Measurements from ENCODE around the gene ZDHHC7. TPM values are rescaled to one million over a fixed set of nuclear protein-coding genes. Genes with fewer than 3 reads are reported as not detected.

Gene ZDHHC7
- total RNA-seq, 1 experiment from 2014 or later: 109 TPM

DNA sequence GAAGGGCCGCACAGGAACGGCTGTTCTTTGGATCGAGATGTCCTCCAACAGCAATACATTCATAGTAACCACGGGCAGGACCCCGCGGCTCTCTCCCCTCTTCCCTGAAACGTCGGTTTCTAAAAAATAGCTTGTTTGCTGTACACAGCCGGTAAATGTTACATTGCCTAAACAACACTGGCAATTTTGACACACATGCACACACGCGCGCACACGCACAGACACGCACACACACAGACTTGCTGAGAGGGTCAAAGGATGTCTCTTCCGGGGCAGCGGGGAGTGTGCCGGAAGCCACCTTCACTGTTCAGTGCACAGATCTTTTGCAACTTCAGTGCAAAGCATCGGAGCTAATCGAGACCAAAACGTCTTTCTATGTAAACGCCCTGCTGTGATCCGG lies 35.8 kb downstream of the ZDHHC7 start:
- TF ChIP-seq, protein P1, sequence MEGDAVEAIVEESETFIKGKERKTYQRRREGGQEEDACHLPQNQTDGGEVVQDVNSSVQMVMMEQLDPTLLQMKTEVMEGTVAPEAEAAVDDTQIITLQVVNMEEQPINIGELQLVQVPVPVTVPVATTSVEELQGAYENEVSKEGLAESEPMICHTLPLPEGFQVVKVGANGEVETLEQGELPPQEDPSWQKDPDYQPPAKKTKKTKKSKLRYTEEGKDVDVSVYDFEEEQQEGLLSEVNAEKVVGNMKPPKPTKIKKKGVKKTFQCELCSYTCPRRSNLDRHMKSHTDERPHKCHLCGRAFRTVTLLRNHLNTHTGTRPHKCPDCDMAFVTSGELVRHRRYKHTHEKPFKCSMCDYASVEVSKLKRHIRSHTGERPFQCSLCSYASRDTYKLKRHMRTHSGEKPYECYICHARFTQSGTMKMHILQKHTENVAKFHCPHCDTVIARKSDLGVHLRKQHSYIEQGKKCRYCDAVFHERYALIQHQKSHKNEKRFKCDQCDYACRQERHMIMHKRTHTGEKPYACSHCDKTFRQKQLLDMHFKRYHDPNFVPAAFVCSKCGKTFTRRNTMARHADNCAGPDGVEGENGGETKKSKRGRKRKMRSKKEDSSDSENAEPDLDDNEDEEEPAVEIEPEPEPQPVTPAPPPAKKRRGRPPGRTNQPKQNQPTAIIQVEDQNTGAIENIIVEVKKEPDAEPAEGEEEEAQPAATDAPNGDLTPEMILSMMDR (IDR thresholded peaks at IDR 0.05; ENCODE audit: unreplicated experiment): no peak
- Mint-ChIP-seq H3K27ac (ENCODE audit: unreplicated experiment) (no peak overlapping the region), H3K27me3 (ENCODE audit: unreplicated experiment) (no peaks in the 10 kb centered on the region), H3K4me1 (ENCODE audit: low read depth, unreplicated experiment) (peaks cover 27% of the 10 kb centered on the region), H3K4me3 (ENCODE audit: low read depth, unreplicated experiment) (no peak overlapping the region), H3K9me3 (ENCODE audit: low read depth, unreplicated experiment) (no peaks in the 10 kb centered on the region), H3K36me3 (ENCODE audit: insufficient read depth, unreplicated experiment) (peaks cover 88% of the 10 kb centered on the region)
- intact Hi-C loops (cut with micrococcal nuclease; ENCODE audit: unreplicated experiment): no loop called here
- CTCF ChIA-PET: interaction anchor here (0.7 to 1.5 kb wide), 2 partner anchors 23 to 312 kb away, joined by 3 to 4 read pairs; no protein-coding TSS in a partner anchor
- BruUV-seq (replicated peaks): no TSS peak
- DNase-seq: no peak

DNA sequence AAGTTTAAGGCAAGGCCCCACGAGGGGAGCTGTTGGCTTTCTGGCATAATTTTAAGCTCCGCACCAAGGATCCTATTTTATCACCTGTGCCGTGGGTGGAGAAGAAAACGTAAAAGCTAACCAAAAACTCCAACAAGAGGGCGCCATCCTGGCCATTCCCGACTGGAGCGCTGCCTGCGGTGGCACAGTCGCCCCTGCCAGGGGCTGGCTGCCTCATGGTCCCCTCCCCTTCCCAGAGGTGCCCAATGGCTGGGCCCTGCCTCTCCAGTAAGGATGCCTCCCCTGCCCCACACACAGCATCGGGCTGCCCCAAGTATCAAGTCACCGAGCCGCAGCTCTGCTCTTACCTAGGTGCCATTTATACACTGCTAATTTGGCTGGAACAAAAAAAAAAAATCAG lies 36.3 kb downstream of the ZDHHC7 start:
- no TSS peak for BruUV-seq (replicated peaks)
- intact Hi-C loops (cut with micrococcal nuclease; ENCODE audit: unreplicated experiment): no loop called here
- CTCF ChIA-PET: interaction anchor here (0.7 to 1.5 kb wide), 3 partner anchors 23 to 312 kb away, joined by 3 to 4 read pairs (median 3); no protein-coding TSS in a partner anchor

DNA sequence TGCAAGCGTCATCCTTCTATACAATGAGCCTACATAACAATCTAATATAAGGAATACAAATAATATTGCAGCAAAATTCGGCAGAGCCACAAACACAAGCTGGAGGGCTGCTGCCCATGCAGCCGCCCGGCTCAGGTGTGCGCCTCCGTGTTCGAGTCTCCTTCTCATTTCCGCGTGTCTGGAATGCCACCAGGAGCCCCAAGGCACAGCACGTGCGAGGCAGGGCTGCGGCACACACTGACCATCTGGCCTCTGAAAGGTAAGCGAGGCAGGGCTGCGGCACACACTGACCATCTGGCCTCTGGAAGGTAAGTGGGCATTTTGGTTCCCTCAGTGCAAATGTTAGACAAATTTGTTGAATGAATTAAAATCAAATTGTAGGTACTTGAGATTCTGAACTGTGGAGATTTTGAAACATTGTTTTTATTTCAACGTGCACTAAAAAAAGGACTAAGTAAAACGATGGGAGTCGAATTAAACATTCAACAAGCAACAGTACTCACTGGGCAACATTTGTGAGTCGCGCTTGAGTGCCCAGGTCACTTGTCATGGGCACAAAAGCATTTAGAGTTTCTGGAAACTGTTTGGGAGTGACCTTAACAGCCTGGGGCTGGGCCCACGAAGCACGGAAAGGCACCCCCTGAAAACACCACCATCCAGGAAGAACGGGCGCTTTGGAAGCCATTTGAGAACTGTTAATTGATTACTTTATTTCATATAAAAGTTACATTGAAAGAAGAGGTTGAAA lies 37.4 kb downstream of the ZDHHC7 start:
- Mint-ChIP-seq H3K27ac (ENCODE audit: unreplicated experiment) (peak overlapping the region; percentile 31), H3K9me3 (ENCODE audit: low read depth, unreplicated experiment) (no peaks in the 10 kb centered on the region), H3K4me1 (ENCODE audit: low read depth, unreplicated experiment) (peaks cover 17% of the 10 kb centered on the region), H3K4me3 (ENCODE audit: low read depth, unreplicated experiment) (no peak overlapping the region), H3K27me3 (ENCODE audit: unreplicated experiment) (no peaks in the 10 kb centered on the region), H3K36me3 (ENCODE audit: insufficient read depth, unreplicated experiment) (peaks cover 76% of the 10 kb centered on the region)
- TF ChIP-seq, protein P1 (IDR thresholded peaks at IDR 0.05; ENCODE audit: unreplicated experiment): no peak
- intact Hi-C loops (cut with micrococcal nuclease; ENCODE audit: unreplicated experiment): no loop called here
- CTCF ChIA-PET: interaction anchor here (1.5 kb wide), 1 partner anchor 53 kb away, joined by 3 read pairs; no protein-coding TSS in a partner anchor
- no TSS peak for BruUV-seq (replicated peaks)
- no peak for DNase-seq

More for the DNA sequence above, 36.3 kb downstream of the ZDHHC7 start:
- H3K9me3 Mint-ChIP-seq (ENCODE audit: low read depth, unreplicated experiment): no peaks in the 10 kb centered on the region
- DNase-seq: no peak
- no peak overlapping the region for H3K4me3 Mint-ChIP-seq (ENCODE audit: low read depth, unreplicated experiment)
- TF ChIP-seq, protein P1 (IDR thresholded peaks at IDR 0.05; ENCODE audit: unreplicated experiment): no peak
- no peaks in the 10 kb centered on the region for H3K27me3 Mint-ChIP-seq (ENCODE audit: unreplicated experiment)
- H3K27ac Mint-ChIP-seq (ENCODE audit: unreplicated experiment): no peak overlapping the region
- H3K4me1 Mint-ChIP-seq (ENCODE audit: low read depth, unreplicated experiment): peaks cover 25% of the 10 kb centered on the region
- H3K36me3 Mint-ChIP-seq (ENCODE audit: insufficient read depth, unreplicated experiment): peaks cover 88% of the 10 kb centered on the region

DNA sequence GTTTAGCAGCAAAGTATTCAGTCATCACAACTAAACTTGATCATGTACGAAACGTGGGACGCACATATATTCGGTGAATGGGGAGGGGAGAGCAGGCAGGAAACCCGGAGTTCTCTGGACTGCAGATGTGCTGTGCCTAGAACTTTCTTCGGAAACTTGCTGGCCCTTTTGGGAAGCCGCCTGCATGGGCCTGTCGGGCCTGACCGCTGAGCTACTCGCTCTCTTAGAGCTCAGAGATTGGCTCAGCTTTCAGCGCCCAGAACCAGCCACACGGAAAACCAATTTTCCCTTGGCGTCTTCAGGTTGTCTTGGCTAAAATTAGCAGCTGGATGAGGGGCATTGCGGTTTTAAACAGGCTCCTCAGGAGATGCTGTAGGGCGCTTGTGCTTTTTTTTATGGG lies 38.1 kb downstream of the ZDHHC7 start:
- Mint-ChIP-seq H3K27me3 (ENCODE audit: unreplicated experiment) (no peaks in the 10 kb centered on the region), H3K4me3 (ENCODE audit: low read depth, unreplicated experiment) (no peak overlapping the region), H3K9me3 (ENCODE audit: low read depth, unreplicated experiment) (no peaks in the 10 kb centered on the region), H3K4me1 (ENCODE audit: low read depth, unreplicated experiment) (peaks cover 17% of the 10 kb centered on the region), H3K27ac (ENCODE audit: unreplicated experiment) (no peak overlapping the region), H3K36me3 (ENCODE audit: insufficient read depth, unreplicated experiment) (peaks cover 69% of the 10 kb centered on the region)
- intact Hi-C loops (cut with micrococcal nuclease; ENCODE audit: unreplicated experiment): no loop called here
- DNase-seq: no peak
- CTCF ChIA-PET: interaction anchor here (0.6 to 1.5 kb wide), 3 partner anchors 15 to 53 kb away, joined by 3 read pairs; no protein-coding TSS in a partner anchor
- TF ChIP-seq, protein P1 (IDR thresholded peaks at IDR 0.05; ENCODE audit: unreplicated experiment): no peak
- no TSS peak for BruUV-seq (replicated peaks)

Measured in Calu3 (cell line).